ENCODE measurements around the gene EML2. TPM values are rescaled to one million over a fixed set of nuclear protein-coding genes. Genes with fewer than 3 reads are reported as not detected.

EML2 gene
- total and polyA plus RNA-seq, 2 of the 4 experiments (the other 2 are of a cell fraction), result 11.8 to 25.3 TPM

- no peak overlapping the region for H3K4ac ChIP-seq (ENCODE audit: low read depth, low read length)
- no peak overlapping the region for H3K14ac ChIP-seq (replicated peaks; ENCODE audit: low read depth, low read length)
- H2AK9ac ChIP-seq (replicated peaks; ENCODE audit: low read depth, low read length, poor library complexity), result no peak overlapping the region
- TF ChIP-seq POLR2A (IDR thresholded peaks at IDR 0.05; ENCODE audit: low read depth, low read length), result no peak
- no peak overlapping the region for H4K5ac ChIP-seq (ENCODE audit: low read depth, low read length)
- ATAC-seq (ENCODE audit: low read depth) (no peak), DNase-seq (no peak)
- no peaks in the 10 kb centered on the region for H4K20me1 ChIP-seq (ENCODE audit: insufficient read depth, low read length)
- H3K27ac ChIP-seq (ENCODE audit: insufficient read depth, low read length), result no peak overlapping the region
- no peak overlapping the region for H4K8ac ChIP-seq (ENCODE audit: low read depth in 2 of 2, low read length in 2 of 2)
- H2BK5ac ChIP-seq (ENCODE audit: low read depth, low read length, poor library complexity, severe bottlenecking), result no peak overlapping the region
- no peak overlapping the region for H2BK120ac ChIP-seq (ENCODE audit: low read depth, low read length)
- H2BK20ac ChIP-seq (ENCODE audit: low read depth, low read length), result no peak overlapping the region
- H3K18ac ChIP-seq (ENCODE audit: low read depth, low read length), result no peak overlapping the region
- no peak overlapping the region for H3K4me3 ChIP-seq (ENCODE audit: insufficient read depth, low read depth, low read length)
- POLR2A ChIA-PET (ENCODE audit: unreplicated experiment), result no interaction called here
- H3K9me3 ChIP-seq (ENCODE audit: control insufficient read depth, insufficient read depth, low read length), result no peaks in the 10 kb centered on the region
- H3K23ac ChIP-seq (ENCODE audit: low read depth, low read length), result no peak overlapping the region
- peaks cover 14 to 39% of the 10 kb centered on the region in 2 experiments for H3K79me1 ChIP-seq (ENCODE audit: low read depth in 1 of 2, low read length in 2 of 2)
- no peak overlapping the region for H2AK5ac ChIP-seq (ENCODE audit: low read depth, low read length)
- no peak overlapping the region for H2AFZ ChIP-seq (replicated peaks; ENCODE audit: low read length, poor library complexity)
- H3K9me1 ChIP-seq (ENCODE audit: insufficient read depth, low read length), result peaks cover 7% of the 10 kb centered on the region; the same call in 1 of the 2 replicates
- no peak overlapping the region for H4K91ac ChIP-seq (ENCODE audit: insufficient read depth, low read depth, low read length)
- CTCF ChIA-PET, result interaction anchor here (1.0 kb wide), 1 partner anchor 41 kb away, joined by 4 read pairs; no protein-coding TSS in a partner anchor
- H3K27me3 ChIP-seq (ENCODE audit: control insufficient read depth, insufficient read depth, low read length), result no peaks in the 10 kb centered on the region
- dilution Hi-C loops (cut with HindIII; ENCODE audit: low sequenced_read_pairs, unreplicated experiment) (no loop called here), intact Hi-C loops (cut with micrococcal nuclease) (no loop called here), in situ Hi-C loops (cut with MboI; ENCODE audit: low sequenced_read_pairs) (no loop called here)
- H3K36me3 ChIP-seq (ENCODE audit: control insufficient read depth, insufficient read depth, low read length), result peaks cover 2% of the 10 kb centered on the region; the same call in 1 of the 2 replicates
- H3K9ac ChIP-seq (ENCODE audit: low read depth, low read length), result no peak overlapping the region
- no peak overlapping the region for H2BK15ac ChIP-seq (ENCODE audit: low read depth, low read length)
- no peak overlapping the region for H3K4me2 ChIP-seq (ENCODE audit: low read depth, low read length)
- no TSS peak for BruUV-seq (replicated peaks)
- peaks cover 15% of the 10 kb centered on the region for H3K4me1 ChIP-seq (ENCODE audit: control insufficient read depth, insufficient read depth, low read length)
- no peak overlapping the region for H3K56ac ChIP-seq (ENCODE audit: extremely low read depth, insufficient read depth, low read length)
- no CpG with 5 or more reads among the region's 1 CpG for WGBS, 2 experiments (ENCODE audit: extremely low coverage in 2 of 2, insufficient read length in 1 of 2)
These were observed 2.9 kb downstream of the EML2 start for GRCh38 chr19:45636275-45636674.
